PC-3 (cell line): Measurements from ENCODE around the gene GUCY2D. TPM values are rescaled to one million over a fixed set of nuclear protein-coding genes. Genes with fewer than 3 reads are reported as not detected.

Experiments used
- ATAC-seq: fragments of 200-7000 bp; cut with Tn5 transposase; 2 replicates; pipeline ENCODE4 v1.9.1; 2020; ENCODE audit warnings: mild to moderate bottlenecking, moderate library complexity
- BruUV-seq: library from RNA; stranded (reverse); fragments of 400-500 nt; replicated peaks from 2 replicates; lab custom pipeline; 2021; lab: Mats Ljungman, UMichigan
- CTCF ChIA-PET: fragments of 300-600 bp; sonication (Branson Sonifier 250); formaldehyde crosslinking; loops from one replicate; lab custom pipeline; 2022; ENCODE audit warnings: antibody characterized with exemption; lab: Charles Lee
- POLR2A ChIA-PET: fragments of 300-600 bp; sonication (Branson Sonifier 250); formaldehyde crosslinking; loops from one replicate; lab custom pipeline; 2022; ENCODE audit warnings: antibody characterized with exemption; ENCODE audit not compliant: unreplicated experiment; lab: Charles Lee
- DNase-seq: peaks from one replicate; pipeline ENCODE4 v3.0.0-alpha.2; 2015
- H2AFZ ChIP-seq: fragments of 300-600 bp; sonication (generic); 2 replicates; pipeline ENCODE4 v1.6.0; 2016; ENCODE audit warnings: antibody characterized with exemption, low read length
- H3F3A ChIP-seq: fragments of 300-600 bp; sonication (generic); one replicate; pipeline ENCODE4 v1.6.0; 2017; ENCODE audit warnings: antibody characterized with exemption, low read length, control low read depth, mild to moderate bottlenecking; ENCODE audit not compliant: unreplicated experiment
- H3K27ac ChIP-seq: fragments of 300-600 bp; sonication (generic); 2 replicates; pipeline ENCODE4 v1.5.1; 2016; ENCODE audit warnings: mild to moderate bottlenecking, low read length
- H3K27me3 ChIP-seq: fragments of 300-600 bp; sonication (generic); 2 replicates; pipeline ENCODE4 v1.6.1; 2016; ENCODE audit warnings: low read length, mixed read lengths
- H3K36me3 ChIP-seq: fragments of 300-600 bp; sonication (generic); 2 replicates; pipeline ENCODE4 v1.6.1; 2016; ENCODE audit warnings: low read depth, mixed run types, low read length, mixed read lengths
- H3K4me1 ChIP-seq: fragments of 300-600 bp; sonication (generic); 2 replicates; pipeline ENCODE4 v1.5.1; 2016; ENCODE audit warnings: low read length; ENCODE audit not compliant: insufficient read depth
- H3K4me2 ChIP-seq: fragments of 300-600 bp; sonication (generic); 2 replicates; pipeline ENCODE4 v1.6.0; 2016; ENCODE audit warnings: low read length
- H3K4me3 ChIP-seq: fragments of 300-600 bp; sonication (generic); 2 replicates; pipeline ENCODE4 v1.5.1; 2016; ENCODE audit warnings: mild to moderate bottlenecking, low read length, mixed read lengths
- H3K79me2 ChIP-seq: fragments of 300-600 bp; sonication (generic); 2 replicates; pipeline ENCODE4 v1.6.1; 2017; ENCODE audit warnings: low read length, mixed read lengths
- H3K9ac ChIP-seq: fragments of 300-600 bp; sonication (generic); 2 replicates; pipeline ENCODE4 v1.6.0; 2016; ENCODE audit warnings: mild to moderate bottlenecking, low read length
- H3K9me2 ChIP-seq: fragments of 300-600 bp; sonication (generic); replicated peaks from 2 replicates; pipeline ENCODE4 v1.6.1; 2016; ENCODE audit warnings: mixed run types, low read length, mixed read lengths
- H3K9me3 ChIP-seq: fragments of 300-600 bp; sonication (generic); 2 replicates; pipeline ENCODE4 v1.6.1; 2016; ENCODE audit warnings: low read length, mixed read lengths
- H4K20me1 ChIP-seq: fragments of 300-600 bp; sonication (generic); 2 replicates; pipeline ENCODE4 v1.6.1; 2016; ENCODE audit warnings: low read length, mixed read lengths
- EZH2 ChIP-seq: fragments of 300-600 bp; sonication (generic); IDR thresholded peaks from one replicate; pipeline ENCODE4 v1.6.1; 2017; ENCODE audit warnings: antibody characterized with exemption, mild to moderate bottlenecking, low read length; ENCODE audit not compliant: unreplicated experiment
- EZH2phosphoT487 ChIP-seq: fragments of 300-600 bp; sonication (generic); IDR thresholded peaks from 2 replicates; pipeline ENCODE4 v1.6.1; 2018; ENCODE audit warnings: mild to moderate bottlenecking, antibody characterized with exemption, low read length, borderline replicate concordance
- intact Hi-C: fragments of 100-400 bp; cut with micrococcal nuclease; formaldehyde crosslinking; loops from 2 replicates; pipeline ENCODE4 v1.9.0; 2023
- total RNA-seq: library from RNA; depleted of rRNA; stranded (reverse); fragments of >200 nt; gene quantifications from 2 replicates; pipeline ENCODE4 v1.2.3, GENCODE V29; 2014
- TF ChIP-seq, protein P1 (sequence below): fragments of 300-600 bp; sonication (generic); conservative IDR thresholded peaks from 2 replicates; pipeline ENCODE4 v1.5.1; 2017; ENCODE audit warnings: antibody characterized with exemption, low read depth, mild to moderate bottlenecking, low read length

GUCY2D gene
- total RNA-seq, 1 experiment from 2014 or later: not detected

DNA sequence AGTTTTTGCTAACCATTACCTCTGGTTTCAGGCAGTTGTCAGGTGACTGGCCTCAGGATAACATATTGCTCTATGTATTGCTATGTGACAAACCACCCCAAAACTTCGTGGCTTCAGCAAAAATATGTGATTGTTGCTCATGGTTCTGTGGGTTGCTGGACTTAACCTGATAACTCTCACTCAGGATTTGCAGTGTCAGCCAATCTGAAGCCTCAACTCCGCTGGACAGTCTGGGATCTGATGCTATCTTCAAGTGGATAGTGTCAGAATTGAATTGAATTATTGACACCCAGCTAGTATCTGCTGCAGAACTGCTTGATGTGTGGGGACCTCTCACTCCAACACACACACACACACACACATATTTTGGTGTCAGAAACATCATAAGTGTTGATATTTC, 34.7 kb upstream of the GUCY2D start:
- Histone ChIP-seq H3K27ac (no peak overlapping the region), H2AFZ (no peak overlapping the region), H3K9me3 (no peaks in the 10 kb centered on the region), H4K20me1 (no peaks in the 10 kb centered on the region), H3K79me2 (no peaks in the 10 kb centered on the region), H3K4me1 (no peaks in the 10 kb centered on the region), H3K4me3 (no peak overlapping the region), H3K9ac (no peak overlapping the region), H3K36me3 (no peaks in the 10 kb centered on the region), H3F3A (no peaks in the 10 kb centered on the region), H3K9me2 (no peaks in the 10 kb centered on the region), H3K4me2 (no peak overlapping the region), H3K27me3 (no peaks in the 10 kb centered on the region)
- BruUV-seq: no TSS peak
- TF ChIP-seq EZH2phosphoT487: no peak
- TF ChIP-seq EZH2: no peak
- TF ChIP-seq, protein P1, sequence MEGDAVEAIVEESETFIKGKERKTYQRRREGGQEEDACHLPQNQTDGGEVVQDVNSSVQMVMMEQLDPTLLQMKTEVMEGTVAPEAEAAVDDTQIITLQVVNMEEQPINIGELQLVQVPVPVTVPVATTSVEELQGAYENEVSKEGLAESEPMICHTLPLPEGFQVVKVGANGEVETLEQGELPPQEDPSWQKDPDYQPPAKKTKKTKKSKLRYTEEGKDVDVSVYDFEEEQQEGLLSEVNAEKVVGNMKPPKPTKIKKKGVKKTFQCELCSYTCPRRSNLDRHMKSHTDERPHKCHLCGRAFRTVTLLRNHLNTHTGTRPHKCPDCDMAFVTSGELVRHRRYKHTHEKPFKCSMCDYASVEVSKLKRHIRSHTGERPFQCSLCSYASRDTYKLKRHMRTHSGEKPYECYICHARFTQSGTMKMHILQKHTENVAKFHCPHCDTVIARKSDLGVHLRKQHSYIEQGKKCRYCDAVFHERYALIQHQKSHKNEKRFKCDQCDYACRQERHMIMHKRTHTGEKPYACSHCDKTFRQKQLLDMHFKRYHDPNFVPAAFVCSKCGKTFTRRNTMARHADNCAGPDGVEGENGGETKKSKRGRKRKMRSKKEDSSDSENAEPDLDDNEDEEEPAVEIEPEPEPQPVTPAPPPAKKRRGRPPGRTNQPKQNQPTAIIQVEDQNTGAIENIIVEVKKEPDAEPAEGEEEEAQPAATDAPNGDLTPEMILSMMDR: no peak
- no peak for DNase-seq
- ChIA-PET CTCF (no interaction called here), POLR2A (no interaction called here)
- ATAC-seq: no peak
- intact Hi-C loops: no loop called here

- BruUV-seq: no TSS peak
- no peak for DNase-seq
- no peak for ATAC-seq
- H3K4me1 ChIP-seq: no peaks in the 10 kb centered on the region
- intact Hi-C loops: no loop called here
- no peaks in the 10 kb centered on the region for H3K27me3 ChIP-seq
- no peaks in the 10 kb centered on the region for H3F3A ChIP-seq
- H3K9me3 ChIP-seq: no peaks in the 10 kb centered on the region; the same call in 1 of the 2 replicates
- no peak overlapping the region for H3K4me2 ChIP-seq
- no peak overlapping the region for H3K27ac ChIP-seq
- POLR2A ChIA-PET: no interaction called here
- no peak overlapping the region for H2AFZ ChIP-seq
- CTCF ChIA-PET: no interaction called here
- no peaks in the 10 kb centered on the region for H3K79me2 ChIP-seq
- no peaks in the 10 kb centered on the region for H3K36me3 ChIP-seq
- no peaks in the 10 kb centered on the region for H4K20me1 ChIP-seq
- H3K4me3 ChIP-seq: no peak overlapping the region
- H3K9me2 ChIP-seq: no peaks in the 10 kb centered on the region
- TF ChIP-seq, protein P1: no peak
- TF ChIP-seq EZH2: no peak
- no peak for TF ChIP-seq EZH2phosphoT487
- no peak overlapping the region for H3K9ac ChIP-seq
Observed at GRCh38 chr17:7969433-7969832, 33.0 kb upstream of the GUCY2D start.

DNA sequence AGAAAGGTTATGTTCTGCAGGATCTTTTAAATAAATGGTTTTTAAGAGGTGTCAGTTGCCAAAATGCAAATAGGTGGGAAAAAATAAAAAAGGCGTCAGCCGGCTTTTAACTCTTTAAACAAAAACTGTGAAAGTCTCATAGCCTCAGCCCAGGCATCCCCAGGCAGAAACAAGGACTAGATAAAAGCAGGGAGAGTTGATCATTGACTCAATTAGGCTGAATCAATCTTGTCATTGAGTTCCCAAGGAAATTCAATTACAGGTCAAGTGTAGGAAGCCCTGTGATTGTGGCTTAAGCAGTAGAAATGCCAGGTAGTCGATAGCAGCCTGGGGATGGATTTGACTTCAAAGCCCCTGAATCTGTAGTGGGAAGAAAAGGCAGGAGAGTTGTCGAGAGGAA, 30.8 kb upstream of the GUCY2D start:
- CTCF ChIA-PET: interaction anchor here (0.6 kb wide), 1 partner anchor 163 kb away, joined by 3 read pairs; no protein-coding TSS in a partner anchor
- Histone ChIP-seq H3F3A (no peaks in the 10 kb centered on the region), H3K27me3 (no peaks in the 10 kb centered on the region), H3K36me3 (no peaks in the 10 kb centered on the region), H3K4me3 (no peak overlapping the region), H3K27ac (no peak overlapping the region), H3K79me2 (no peaks in the 10 kb centered on the region), H3K4me2 (no peak overlapping the region), H4K20me1 (no peaks in the 10 kb centered on the region), H2AFZ (no peak overlapping the region), H3K9me3 (peaks cover 4% of the 10 kb centered on the region; the same call in 1 of the 2 replicates), H3K9ac (no peak overlapping the region), H3K4me1 (no peaks in the 10 kb centered on the region), H3K9me2 (no peaks in the 10 kb centered on the region)
- no peak for ATAC-seq
- DNase-seq: no peak
- intact Hi-C loops: no loop called here
- TF ChIP-seq EZH2: no peak
- TF ChIP-seq, protein P1: no peak
- no peak for TF ChIP-seq EZH2phosphoT487
- no TSS peak for BruUV-seq
- POLR2A ChIA-PET: no interaction called here
